ENCODE results near the gene NPHP4. TPM values are rescaled to one million over a fixed set of nuclear protein-coding genes. Genes with fewer than 3 reads are reported as not detected.

The NPHP4 gene
- polyA plus RNA-seq, 3 donors = 0.39 to 13.7 (median 1.2) TPM

DNA sequence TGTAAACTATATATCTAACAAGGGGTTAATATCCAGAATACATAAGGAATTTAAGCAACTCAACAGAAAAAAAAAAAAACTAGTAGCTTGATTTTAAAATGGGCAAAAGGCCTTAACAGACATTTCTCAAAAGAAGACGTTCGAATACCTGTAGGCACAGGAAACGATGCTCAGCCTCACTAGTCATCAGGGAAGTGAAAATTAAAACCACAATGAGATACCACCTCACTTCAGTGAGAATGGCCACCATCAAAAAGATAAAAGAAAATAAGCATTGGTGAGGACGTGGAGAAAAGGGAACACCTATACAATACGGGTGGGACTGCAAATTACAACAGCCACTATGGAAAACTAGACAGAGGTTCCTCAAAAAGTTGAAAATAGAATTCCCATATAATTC is 37.3 kb downstream of the NPHP4 start:
- no peak overlapping the region for H3K4me2 ChIP-seq (replicated peaks; ENCODE audit: extremely low read depth, low read length, poor library complexity, severe bottlenecking)
- Mint-ChIP-seq H3K4me3 (no peak overlapping the region), H3K9me3 (no peaks in the 10 kb centered on the region), H3K27me3 (ENCODE audit: low read depth in 3 of 3) (no peaks in the 10 kb centered on the region), H3K36me3 (peaks cover 50 to 54% of the 10 kb centered on the region in 2 donors), H3K27ac (no peak overlapping the region), H3K4me1 (no peaks in the 10 kb centered on the region)
- TF ChIP-seq, protein P1, sequence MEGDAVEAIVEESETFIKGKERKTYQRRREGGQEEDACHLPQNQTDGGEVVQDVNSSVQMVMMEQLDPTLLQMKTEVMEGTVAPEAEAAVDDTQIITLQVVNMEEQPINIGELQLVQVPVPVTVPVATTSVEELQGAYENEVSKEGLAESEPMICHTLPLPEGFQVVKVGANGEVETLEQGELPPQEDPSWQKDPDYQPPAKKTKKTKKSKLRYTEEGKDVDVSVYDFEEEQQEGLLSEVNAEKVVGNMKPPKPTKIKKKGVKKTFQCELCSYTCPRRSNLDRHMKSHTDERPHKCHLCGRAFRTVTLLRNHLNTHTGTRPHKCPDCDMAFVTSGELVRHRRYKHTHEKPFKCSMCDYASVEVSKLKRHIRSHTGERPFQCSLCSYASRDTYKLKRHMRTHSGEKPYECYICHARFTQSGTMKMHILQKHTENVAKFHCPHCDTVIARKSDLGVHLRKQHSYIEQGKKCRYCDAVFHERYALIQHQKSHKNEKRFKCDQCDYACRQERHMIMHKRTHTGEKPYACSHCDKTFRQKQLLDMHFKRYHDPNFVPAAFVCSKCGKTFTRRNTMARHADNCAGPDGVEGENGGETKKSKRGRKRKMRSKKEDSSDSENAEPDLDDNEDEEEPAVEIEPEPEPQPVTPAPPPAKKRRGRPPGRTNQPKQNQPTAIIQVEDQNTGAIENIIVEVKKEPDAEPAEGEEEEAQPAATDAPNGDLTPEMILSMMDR (IDR thresholded peaks at IDR 0.05) = no peak
- no peak for DNase-seq
- intact Hi-C loops (cut with micrococcal nuclease) = no loop called here
- H3K79me2 ChIP-seq (ENCODE audit: insufficient read depth, low read length) = no peaks in the 10 kb centered on the region
- no peaks in the 10 kb centered on the region for H4K20me1 ChIP-seq (ENCODE audit: insufficient read depth, low read length)
- no peaks in the 10 kb centered on the region for H3K4me1 ChIP-seq (ENCODE audit: control insufficient read depth in 1 of 2, insufficient read depth in 2 of 2, low read length in 2 of 2)
- no peak overlapping the region for H3K27ac ChIP-seq (ENCODE audit: low read depth in 1 of 2, low read length in 2 of 2)
- no peak overlapping the region for H2AFZ ChIP-seq (ENCODE audit: insufficient read depth, low read depth, low read length, poor library complexity, severe bottlenecking)
- no peak overlapping the region for H3K4me3 ChIP-seq (replicated peaks in 1 of 3; ENCODE audit: low read depth in 2 of 3, low read length in 3 of 3)
- peaks cover 0 to 43% of the 10 kb centered on the region in 2 donors for H3K36me3 ChIP-seq (replicated peaks in 1 of 2; ENCODE audit: control insufficient read depth in 1 of 2, insufficient read depth in 2 of 2, low read length in 2 of 2)
- no CpG with 5 or more reads among the region's 5 CpGs for WGBS (ENCODE audit: insufficient coverage)
- no peak overlapping the region for H3K9ac ChIP-seq (ENCODE audit: insufficient read depth, low read length, poor library complexity, severe bottlenecking)
- no peaks in the 10 kb centered on the region for H3K27me3 ChIP-seq (ENCODE audit: control insufficient read depth in 2 of 2, insufficient read depth in 2 of 2, low read length in 2 of 2)
- no peaks in the 10 kb centered on the region for H3K9me3 ChIP-seq (replicated peaks in 1 of 2; ENCODE audit: control insufficient read depth in 1 of 2, insufficient read depth in 1 of 2, low read length in 2 of 2)

DNA sequence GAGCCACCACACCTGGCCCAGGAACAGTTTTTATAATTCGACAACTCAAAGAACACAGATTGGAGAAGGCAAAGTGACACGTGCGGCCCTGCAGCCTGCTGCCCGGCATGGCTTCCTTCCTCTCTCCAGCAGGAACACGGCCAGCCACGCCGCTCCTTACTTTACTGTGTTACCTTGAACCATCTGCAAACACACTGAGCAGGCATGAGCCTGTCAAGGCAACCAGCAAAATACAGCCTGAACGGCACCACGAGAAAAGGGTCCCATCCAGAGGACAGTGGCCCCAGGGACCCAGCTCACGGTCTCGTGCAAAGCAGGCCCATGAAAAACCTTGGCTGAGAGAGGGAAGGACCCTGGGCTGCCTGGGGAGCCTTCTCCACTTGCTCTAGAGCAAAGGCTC is 38.8 kb downstream of the NPHP4 start:
- Histone ChIP-seq H2AFZ (ENCODE audit: insufficient read depth, low read depth, low read length, poor library complexity, severe bottlenecking) (no peak overlapping the region), H3K4me1 (ENCODE audit: control insufficient read depth in 1 of 2, insufficient read depth in 2 of 2, low read length in 2 of 2) (no peaks in the 10 kb centered on the region), H4K20me1 (ENCODE audit: insufficient read depth, low read length) (no peaks in the 10 kb centered on the region), H3K9me3 (replicated peaks in 1 of 2; ENCODE audit: control insufficient read depth in 1 of 2, insufficient read depth in 1 of 2, low read length in 2 of 2) (no peaks in the 10 kb centered on the region), H3K9ac (ENCODE audit: insufficient read depth, low read length, poor library complexity, severe bottlenecking) (no peak overlapping the region), H3K4me3 (replicated peaks in 1 of 3; ENCODE audit: low read depth in 2 of 3, low read length in 3 of 3) (no peak overlapping the region), H3K4me2 (replicated peaks; ENCODE audit: extremely low read depth, low read length, poor library complexity, severe bottlenecking) (no peak overlapping the region), H3K36me3 (replicated peaks in 1 of 2; ENCODE audit: control insufficient read depth in 1 of 2, insufficient read depth in 2 of 2, low read length in 2 of 2) (peaks cover 0 to 34% of the 10 kb centered on the region in 2 donors), H3K27ac (ENCODE audit: low read depth in 1 of 2, low read length in 2 of 2) (no peak overlapping the region), H3K27me3 (ENCODE audit: control insufficient read depth in 2 of 2, insufficient read depth in 2 of 2, low read length in 2 of 2) (no peaks in the 10 kb centered on the region), H3K79me2 (ENCODE audit: insufficient read depth, low read length) (no peaks in the 10 kb centered on the region)
- intact Hi-C loops (cut with micrococcal nuclease) = no loop called here
- Mint-ChIP-seq H3K4me3 (no peak overlapping the region), H3K27me3 (ENCODE audit: low read depth in 3 of 3) (no peaks in the 10 kb centered on the region), H3K27ac (peak overlapping the region in 2 of 7 donors; percentile 22 to 44), H3K36me3 (peaks cover 38 to 51% of the 10 kb centered on the region in 2 donors), H3K9me3 (no peaks in the 10 kb centered on the region), H3K4me1 (no peaks in the 10 kb centered on the region)
- WGBS (ENCODE audit: insufficient coverage) = 97% methylated on average over 11 of the region's 11 CpGs
- TF ChIP-seq, protein P1 (IDR thresholded peaks at IDR 0.05) = no peak
- no peak for DNase-seq
